ENCODE measurements around the gene ASXL3. TPM values are rescaled to one million over a fixed set of nuclear protein-coding genes. Genes with fewer than 3 reads are reported as not detected.

The ASXL3 gene
- total RNA-seq, result 1.4 TPM
- long read RNA-seq, result 0 reads

- DNase-seq, result peak; percentile 52
- Histone ChIP-seq H3K4me1 (no peaks in the 10 kb centered on the region), H3K4me3 (peak within 1 kb of the TSS; percentile 61), H3K27me3 (ENCODE audit: low read depth) (peaks cover 12% of the 10 kb centered on the region), H3K9me3 (no peaks in the 10 kb centered on the region), H3K27ac (peak within 1 kb of the TSS; percentile 83), H3K36me3 (no peaks in the 10 kb centered on the region)
- TF ChIP-seq, protein P1, sequence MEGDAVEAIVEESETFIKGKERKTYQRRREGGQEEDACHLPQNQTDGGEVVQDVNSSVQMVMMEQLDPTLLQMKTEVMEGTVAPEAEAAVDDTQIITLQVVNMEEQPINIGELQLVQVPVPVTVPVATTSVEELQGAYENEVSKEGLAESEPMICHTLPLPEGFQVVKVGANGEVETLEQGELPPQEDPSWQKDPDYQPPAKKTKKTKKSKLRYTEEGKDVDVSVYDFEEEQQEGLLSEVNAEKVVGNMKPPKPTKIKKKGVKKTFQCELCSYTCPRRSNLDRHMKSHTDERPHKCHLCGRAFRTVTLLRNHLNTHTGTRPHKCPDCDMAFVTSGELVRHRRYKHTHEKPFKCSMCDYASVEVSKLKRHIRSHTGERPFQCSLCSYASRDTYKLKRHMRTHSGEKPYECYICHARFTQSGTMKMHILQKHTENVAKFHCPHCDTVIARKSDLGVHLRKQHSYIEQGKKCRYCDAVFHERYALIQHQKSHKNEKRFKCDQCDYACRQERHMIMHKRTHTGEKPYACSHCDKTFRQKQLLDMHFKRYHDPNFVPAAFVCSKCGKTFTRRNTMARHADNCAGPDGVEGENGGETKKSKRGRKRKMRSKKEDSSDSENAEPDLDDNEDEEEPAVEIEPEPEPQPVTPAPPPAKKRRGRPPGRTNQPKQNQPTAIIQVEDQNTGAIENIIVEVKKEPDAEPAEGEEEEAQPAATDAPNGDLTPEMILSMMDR (IDR thresholded peaks at IDR 0.05), result no peak
- peak; percentile 69 to 70 for ATAC-seq
- intact Hi-C loops (cut with DNase I), result no loop called here
Measured at GRCh38 chr18:33577685-33578517, at the start of gene ASXL3. TSS of gene ASXL3 (plus strand) at chr18:33578219. CDS start at chr18:33578632, 413 bp downstream.

DNA sequence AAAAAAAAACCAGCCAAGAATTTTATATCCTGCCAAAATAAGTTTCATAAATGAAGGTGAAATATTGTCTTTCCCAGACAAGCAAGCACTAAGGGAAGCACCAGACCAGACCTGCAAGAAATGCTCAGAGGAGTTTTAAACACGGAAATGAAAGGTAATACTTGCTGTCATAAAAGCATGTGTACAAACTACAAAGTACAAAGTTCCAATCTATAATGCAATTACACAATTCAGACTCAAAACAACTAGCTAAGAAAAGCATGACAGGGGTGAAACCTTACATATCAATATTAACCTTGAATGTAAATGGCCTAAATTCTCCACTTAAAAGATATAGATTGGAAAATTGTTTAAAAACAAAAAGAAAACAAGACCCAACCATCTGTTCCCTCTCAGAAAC lies 45.0 kb upstream of the ASXL3 start:
- no peak overlapping the region for H3K27ac ChIP-seq
- DNase-seq, result no peak

DNA sequence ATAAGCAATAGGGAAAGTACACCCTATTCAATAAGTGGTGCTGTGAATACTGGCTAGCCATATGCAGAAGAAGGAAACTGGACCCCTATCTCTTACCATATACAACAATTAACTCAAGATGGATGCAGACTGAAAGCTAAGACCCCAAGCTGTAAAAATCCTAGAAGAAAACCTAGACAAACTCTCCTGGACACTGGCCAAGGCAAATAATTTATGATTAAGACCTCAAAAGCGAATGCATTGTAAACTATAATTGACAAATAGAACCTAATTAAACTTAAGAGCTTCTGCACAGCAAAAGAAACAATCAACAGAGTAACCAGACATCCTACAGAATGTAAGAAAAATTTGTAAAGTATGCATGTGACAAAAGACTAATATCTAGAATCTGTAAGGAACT lies 41.1 kb upstream of the ASXL3 start:
- H3K27me3 ChIP-seq (ENCODE audit: low read depth), result no peaks in the 10 kb centered on the region
- no peak overlapping the region for H3K27ac ChIP-seq
- no peak overlapping the region for H3K4me3 ChIP-seq
- intact Hi-C loops (cut with DNase I), result no loop called here
- TF ChIP-seq, protein P1 (IDR thresholded peaks at IDR 0.05), result no peak
- H3K9me3 ChIP-seq, result no peaks in the 10 kb centered on the region
- H3K4me1 ChIP-seq, result no peaks in the 10 kb centered on the region
- H3K36me3 ChIP-seq, result no peaks in the 10 kb centered on the region
- DNase-seq (no peak), ATAC-seq (no peak)

More for the DNA sequence above, 45.0 kb upstream of the ASXL3 start:
- H3K4me1 ChIP-seq, result no peaks in the 10 kb centered on the region
- H3K4me3 ChIP-seq, result no peak overlapping the region
- TF ChIP-seq, protein P1 (IDR thresholded peaks at IDR 0.05), result no peak
- intact Hi-C loops (cut with DNase I), result no loop called here
- no peaks in the 10 kb centered on the region for H3K36me3 ChIP-seq
- no peaks in the 10 kb centered on the region for H3K9me3 ChIP-seq
- ATAC-seq, result no peak
- H3K27me3 ChIP-seq (ENCODE audit: low read depth), result no peaks in the 10 kb centered on the region

DNA sequence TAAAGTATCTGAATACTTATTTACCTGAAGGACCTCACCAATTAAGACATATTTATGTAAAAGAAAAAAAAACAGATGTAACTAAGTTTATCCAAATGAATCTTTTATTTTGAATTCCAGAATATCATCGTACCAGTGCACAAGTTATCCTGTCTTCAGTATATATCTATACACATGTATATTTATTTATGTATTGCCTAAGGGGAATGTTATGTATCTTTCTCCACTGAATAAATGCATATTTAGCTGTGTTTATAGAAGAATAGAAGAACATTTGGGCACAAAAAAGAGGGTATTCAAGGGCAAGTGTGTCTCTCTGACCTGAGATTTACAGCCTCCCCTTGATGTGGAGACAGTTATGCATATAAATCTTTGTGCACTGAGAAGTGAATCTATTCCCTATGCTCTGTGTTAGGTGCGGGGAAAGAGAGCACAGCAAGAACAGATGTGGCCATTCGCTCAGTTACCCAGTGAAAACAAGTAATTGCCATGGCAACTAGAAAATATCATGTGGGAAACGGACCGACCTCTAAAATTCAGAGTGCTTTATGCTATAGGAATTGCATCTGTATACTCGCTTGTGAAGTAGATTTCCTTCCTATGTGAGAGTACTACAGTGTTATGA lies 39.5 kb upstream of the ASXL3 start:
- Histone ChIP-seq H3K27ac (no peak overlapping the region), H3K27me3 (ENCODE audit: low read depth) (no peaks in the 10 kb centered on the region), H3K36me3 (no peaks in the 10 kb centered on the region), H3K4me3 (no peak overlapping the region), H3K4me1 (no peaks in the 10 kb centered on the region), H3K9me3 (no peaks in the 10 kb centered on the region)
- TF ChIP-seq, protein P1 (IDR thresholded peaks at IDR 0.05), result no peak
- intact Hi-C loops (cut with DNase I), result no loop called here
- DNase-seq (no peak), ATAC-seq (no peak)

DNA sequence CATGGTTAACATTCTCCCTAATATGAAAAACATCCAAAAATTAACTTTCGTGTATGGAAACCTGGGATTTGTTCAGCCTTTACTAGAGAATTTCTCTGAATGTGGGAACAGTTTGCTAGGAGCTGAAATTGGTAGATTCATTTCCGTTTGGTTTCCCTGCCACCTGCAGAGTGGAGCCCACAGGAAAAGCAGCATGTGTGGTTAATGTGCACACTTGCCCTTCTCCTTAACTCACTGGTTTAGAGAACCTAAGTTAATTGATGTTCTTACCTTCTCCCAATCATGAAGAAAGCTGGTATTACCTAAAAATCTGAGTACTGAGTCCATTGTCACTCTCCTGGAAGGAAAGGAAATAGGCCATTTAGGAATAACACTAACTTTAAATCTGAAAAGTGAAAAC lies 37.6 kb upstream of the ASXL3 start:
- Histone ChIP-seq H3K9me3 (no peaks in the 10 kb centered on the region), H3K4me1 (no peaks in the 10 kb centered on the region), H3K36me3 (no peaks in the 10 kb centered on the region), H3K27ac (no peak overlapping the region), H3K27me3 (ENCODE audit: low read depth) (no peaks in the 10 kb centered on the region), H3K4me3 (no peak overlapping the region)
- intact Hi-C loops (cut with DNase I), result no loop called here
- TF ChIP-seq, protein P1 (IDR thresholded peaks at IDR 0.05), result no peak
- no peak for DNase-seq
- no peak for ATAC-seq
